ENCODE results near the gene IL10RB. TPM values are rescaled to one million over a fixed set of nuclear protein-coding genes. Genes with fewer than 3 reads are reported as not detected.
"Not testable (repeated sequence)": the region's sequence is repeated elsewhere in the genome, so short reads cannot be mapped to it uniquely, and the experiment has no call there.

Gene IL10RB
- polyA plus RNA-seq (2012; ENCODE audit: low read depth, missing spikeins), result 24.5 TPM

GRCh38 chr21:33266050-33266788 is at the start of gene IL10RB:
Gene IL10RB, plus strand, starts transcription at chr21:33266367. Its CDS starts 99 bp downstream, at chr21:33266466.
- FAIRE-seq, result no peak
- peak; percentile 72 for DNase-seq (ENCODE audit: insufficient read length, low spot score)
- TF ChIP-seq POU2F2 (IDR thresholded peaks at IDR 0.05; ENCODE audit: low read depth, low read length) (no peak), SPI1 (IDR thresholded peaks at IDR 0.05; ENCODE audit: low read depth, low read length) (no peak), POLR2A (IDR thresholded peaks at IDR 0.05; ENCODE audit: low read depth, low read length) (peak; percentile 68), TAF1 (IDR thresholded peaks at IDR 0.05; ENCODE audit: low read depth, low read length) (0 out of 2 replicates have a peak, but pooled peaks have one; percentile 30), PAX5 (IDR thresholded peaks at IDR 0.05; ENCODE audit: insufficient read depth, low read length, severe bottlenecking) (no peak), POLR2AphosphoS5 (IDR thresholded peaks at IDR 0.05; ENCODE audit: low read depth, low read length) (peak; percentile 67; the same call in 1 of the 2 replicates)

DNA sequence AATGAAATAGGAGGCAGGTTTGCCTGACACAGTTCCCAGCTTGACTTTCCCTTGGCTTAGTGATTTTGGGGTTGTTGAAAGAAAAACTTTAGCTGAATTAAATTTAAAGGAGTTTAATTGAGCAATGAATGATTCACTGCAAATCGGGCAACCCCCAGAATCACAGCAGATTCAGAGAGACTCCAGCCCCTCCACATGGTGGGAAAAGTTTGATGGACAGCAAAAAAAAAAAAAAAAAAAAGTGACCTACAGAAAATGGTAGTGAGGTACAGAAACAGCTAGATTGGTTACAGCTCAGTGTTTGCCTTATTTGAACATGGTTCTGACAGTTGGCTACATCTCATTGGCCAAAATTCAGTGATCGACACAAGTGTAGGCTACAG is 49.0 kb upstream of the IL10RB start:
- TF ChIP-seq POLR2A (IDR thresholded peaks at IDR 0.05; ENCODE audit: low read depth, low read length) (no peak), TAF1 (IDR thresholded peaks at IDR 0.05; ENCODE audit: low read depth, low read length) (no peak), POU2F2 (IDR thresholded peaks at IDR 0.05; ENCODE audit: low read depth, low read length) (no peak), SPI1 (IDR thresholded peaks at IDR 0.05; ENCODE audit: low read depth, low read length) (no peak), PAX5 (IDR thresholded peaks at IDR 0.05; ENCODE audit: insufficient read depth, low read length, severe bottlenecking) (no peak), POLR2AphosphoS5 (IDR thresholded peaks at IDR 0.05; ENCODE audit: low read depth, low read length) (no peak)
- DNase-seq (ENCODE audit: insufficient read length, low spot score), result no peak
- no peak for FAIRE-seq

DNA sequence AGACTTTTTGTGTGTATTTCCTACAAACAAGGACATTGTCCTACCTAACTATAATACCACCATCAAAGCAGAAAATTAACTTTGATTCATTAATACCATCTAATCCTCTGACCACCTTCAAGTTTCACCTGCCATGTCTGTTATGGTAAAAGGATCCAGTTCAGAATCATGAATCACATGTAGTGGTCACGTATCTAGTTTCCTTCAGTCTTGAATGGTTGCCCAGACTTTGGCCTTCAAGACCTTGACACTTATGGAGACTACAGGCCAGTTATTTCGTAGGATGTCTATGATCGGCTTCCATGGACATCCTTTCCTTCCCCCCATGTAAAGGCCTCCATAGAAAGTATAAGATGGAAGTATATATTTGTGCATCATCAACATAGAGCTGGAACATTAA is 46.9 kb upstream of the IL10RB start:
- DNase-seq (ENCODE audit: insufficient read length, low spot score) (no peak), FAIRE-seq (peak; percentile 13)
- TF ChIP-seq SPI1 (IDR thresholded peaks at IDR 0.05; ENCODE audit: low read depth, low read length) (no peak), POLR2AphosphoS5 (IDR thresholded peaks at IDR 0.05; ENCODE audit: low read depth, low read length) (no peak), PAX5 (IDR thresholded peaks at IDR 0.05; ENCODE audit: insufficient read depth, low read length, severe bottlenecking) (no peak), TAF1 (IDR thresholded peaks at IDR 0.05; ENCODE audit: low read depth, low read length) (no peak), POU2F2 (IDR thresholded peaks at IDR 0.05; ENCODE audit: low read depth, low read length) (no peak), POLR2A (IDR thresholded peaks at IDR 0.05; ENCODE audit: low read depth, low read length) (no peak)

GRCh38 chr21:33219954-33220353 is 46.2 kb upstream of the IL10RB start:
- FAIRE-seq (no peak), DNase-seq (ENCODE audit: insufficient read length, low spot score) (no peak)
- TF ChIP-seq PAX5 (IDR thresholded peaks at IDR 0.05; ENCODE audit: insufficient read depth, low read length, severe bottlenecking), result no peak
- TF ChIP-seq SPI1 (IDR thresholded peaks at IDR 0.05; ENCODE audit: low read depth, low read length), result no peak
- TF ChIP-seq TAF1 (IDR thresholded peaks at IDR 0.05; ENCODE audit: low read depth, low read length), result no peak
- no peak for TF ChIP-seq POU2F2 (IDR thresholded peaks at IDR 0.05; ENCODE audit: low read depth, low read length)
- TF ChIP-seq POLR2AphosphoS5 (IDR thresholded peaks at IDR 0.05; ENCODE audit: low read depth, low read length), result no peak
- no peak for TF ChIP-seq POLR2A (IDR thresholded peaks at IDR 0.05; ENCODE audit: low read depth, low read length)

- FAIRE-seq; DNase-seq (ENCODE audit: insufficient read length, low spot score): not testable (repeated sequence)
These were observed 40.8 kb upstream of the IL10RB start for GRCh38 chr21:33225376-33225775.

GRCh38 chr21:33228455-33228854 is 37.7 kb upstream of the IL10RB start:
- DNase-seq (ENCODE audit: insufficient read length, low spot score), result no peak
- no peak for FAIRE-seq
- TF ChIP-seq SPI1 (IDR thresholded peaks at IDR 0.05; ENCODE audit: low read depth, low read length), result no peak
- TF ChIP-seq PAX5 (IDR thresholded peaks at IDR 0.05; ENCODE audit: insufficient read depth, low read length, severe bottlenecking), result no peak
- no peak for TF ChIP-seq POLR2AphosphoS5 (IDR thresholded peaks at IDR 0.05; ENCODE audit: low read depth, low read length)

GRCh38 chr21:33229099-33229783 is 36.9 kb upstream of the IL10RB start:
- FAIRE-seq, result no peak
- no peak for DNase-seq (ENCODE audit: insufficient read length, low spot score)
- TF ChIP-seq PAX5 (IDR thresholded peaks at IDR 0.05; ENCODE audit: insufficient read depth, low read length, severe bottlenecking) (no peak), POLR2AphosphoS5 (IDR thresholded peaks at IDR 0.05; ENCODE audit: low read depth, low read length) (no peak), TAF1 (IDR thresholded peaks at IDR 0.05; ENCODE audit: low read depth, low read length) (no peak), POU2F2 (IDR thresholded peaks at IDR 0.05; ENCODE audit: low read depth, low read length) (no peak)

GRCh38 chr21:33229784-33230544 is 36.2 kb upstream of the IL10RB start, which contains the start of gene IFNAR2:
Gene IFNAR2, plus strand, starts transcription at chr21:33229938. Its CDS starts 11,985 bp downstream, at chr21:33241923.
- no peak for TF ChIP-seq POLR2AphosphoS5 (IDR thresholded peaks at IDR 0.05; ENCODE audit: low read depth, low read length)
- TF ChIP-seq SPI1 (IDR thresholded peaks at IDR 0.05; ENCODE audit: low read depth, low read length), result no peak
- TF ChIP-seq TAF1 (IDR thresholded peaks at IDR 0.05; ENCODE audit: low read depth, low read length), result no peak
- DNase-seq (ENCODE audit: insufficient read length, low spot score) (peak; percentile 86), FAIRE-seq (peak; percentile 76)

DNA sequence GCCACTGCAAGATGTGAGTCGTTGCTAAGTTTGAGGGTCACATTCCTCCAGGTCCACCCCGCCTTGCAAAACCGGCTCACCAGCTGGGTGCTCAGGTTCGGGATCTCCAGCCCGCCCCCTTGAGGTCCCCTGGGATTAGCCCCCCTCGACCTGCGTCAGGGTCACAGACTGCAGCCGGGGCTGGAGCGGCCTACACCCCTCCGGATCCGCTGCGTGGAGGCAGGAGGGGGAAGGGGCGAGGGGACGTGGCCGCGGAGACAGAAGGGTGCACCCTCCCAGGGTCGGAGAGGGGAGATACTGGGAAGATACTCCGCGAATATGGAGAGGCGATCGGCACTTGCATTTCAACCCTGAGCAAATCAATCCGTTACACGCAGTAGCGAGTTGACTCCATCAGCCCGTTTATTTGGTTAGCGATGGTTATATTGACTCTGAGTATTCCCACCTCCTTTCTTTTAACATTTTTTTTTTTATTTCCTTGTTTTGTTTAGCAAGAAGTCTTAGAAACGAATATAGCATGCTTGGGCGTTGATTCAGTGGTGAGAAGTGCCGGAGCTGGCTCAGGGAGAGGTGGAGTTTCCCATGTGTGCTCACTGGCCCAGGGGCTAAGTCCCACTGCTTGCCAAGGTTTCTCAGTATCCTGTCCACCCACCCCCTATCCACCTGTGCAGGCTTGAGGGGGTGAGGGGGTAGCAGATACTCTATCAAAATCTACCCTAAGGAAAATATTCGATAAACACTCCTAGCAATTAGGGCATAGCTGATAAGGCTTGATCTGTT is 35.4 kb upstream of the IL10RB start:
- FAIRE-seq, result peak; percentile 85
- peak; percentile 37 for DNase-seq (ENCODE audit: insufficient read length, low spot score)
- TF ChIP-seq POLR2A (IDR thresholded peaks at IDR 0.05; ENCODE audit: low read depth, low read length) (peak; percentile 34; the same call in 1 of the 2 replicates), POU2F2 (IDR thresholded peaks at IDR 0.05; ENCODE audit: low read depth, low read length) (no peak), POLR2AphosphoS5 (IDR thresholded peaks at IDR 0.05; ENCODE audit: low read depth, low read length) (peak; percentile 50; the same call in 1 of the 2 replicates), TAF1 (IDR thresholded peaks at IDR 0.05; ENCODE audit: low read depth, low read length) (peak; percentile 18; the same call in 1 of the 2 replicates), PAX5 (IDR thresholded peaks at IDR 0.05; ENCODE audit: insufficient read depth, low read length, severe bottlenecking) (no peak)
